RWPE1 (cell line): ENCODE measurements around the gene KCNMA1.

Experiments used
- CTCF ChIA-PET: fragments of 350-600 bp; sonication (Branson Sonifier 250); formaldehyde crosslinking; extraction: SDS; loops from one replicate; lab custom pipeline; 2021; lab: Yijun Ruan, JAX
- POLR2A ChIA-PET: fragments of 400-600 bp; formaldehyde crosslinking; extraction: SDS; loops from one replicate; lab custom pipeline; 2020; ENCODE audit warnings: antibody characterized with exemption; ENCODE audit not compliant: low non-redundant PET; lab: Yijun Ruan, JAX
- DNase-seq: peaks from one replicate; pipeline ENCODE4 v3.0.0; 2012; ENCODE audit warnings: low spot score
- H3K27ac ChIP-seq: fragments of 450-650 bp; 2 replicates; pipeline ENCODE4 v1.5.1; 2017
- TF ChIP-seq, protein P1 (sequence below): fragments of 450-650 bp; conservative IDR thresholded peaks from 2 replicates; pipeline ENCODE4 v1.5.1; 2017; ENCODE audit warnings: low read depth, mild to moderate bottlenecking

Gene KCNMA1

DNA sequence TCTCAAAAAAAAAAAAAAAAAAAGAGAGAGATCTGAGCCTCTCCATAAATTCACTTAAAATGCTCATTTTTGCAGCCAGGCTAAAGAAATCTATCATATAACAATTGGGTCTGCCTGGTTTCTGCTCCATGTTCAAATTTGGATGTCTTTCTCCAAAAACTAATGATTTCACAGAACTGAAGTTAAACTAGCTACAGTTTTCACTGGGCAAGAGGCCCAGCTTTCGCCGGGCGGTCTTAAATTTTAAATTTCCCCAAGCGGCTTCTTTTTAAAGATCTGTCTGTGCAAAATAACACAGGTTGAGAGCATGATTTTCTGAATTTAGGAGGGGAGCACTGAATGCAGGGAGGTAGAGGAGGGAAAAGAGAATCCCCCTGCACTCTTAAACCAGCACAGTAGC, 603.4 kb downstream of the KCNMA1 start:
- POLR2A ChIA-PET: no interaction called here
- no peak for DNase-seq
- TF ChIP-seq, protein P1, sequence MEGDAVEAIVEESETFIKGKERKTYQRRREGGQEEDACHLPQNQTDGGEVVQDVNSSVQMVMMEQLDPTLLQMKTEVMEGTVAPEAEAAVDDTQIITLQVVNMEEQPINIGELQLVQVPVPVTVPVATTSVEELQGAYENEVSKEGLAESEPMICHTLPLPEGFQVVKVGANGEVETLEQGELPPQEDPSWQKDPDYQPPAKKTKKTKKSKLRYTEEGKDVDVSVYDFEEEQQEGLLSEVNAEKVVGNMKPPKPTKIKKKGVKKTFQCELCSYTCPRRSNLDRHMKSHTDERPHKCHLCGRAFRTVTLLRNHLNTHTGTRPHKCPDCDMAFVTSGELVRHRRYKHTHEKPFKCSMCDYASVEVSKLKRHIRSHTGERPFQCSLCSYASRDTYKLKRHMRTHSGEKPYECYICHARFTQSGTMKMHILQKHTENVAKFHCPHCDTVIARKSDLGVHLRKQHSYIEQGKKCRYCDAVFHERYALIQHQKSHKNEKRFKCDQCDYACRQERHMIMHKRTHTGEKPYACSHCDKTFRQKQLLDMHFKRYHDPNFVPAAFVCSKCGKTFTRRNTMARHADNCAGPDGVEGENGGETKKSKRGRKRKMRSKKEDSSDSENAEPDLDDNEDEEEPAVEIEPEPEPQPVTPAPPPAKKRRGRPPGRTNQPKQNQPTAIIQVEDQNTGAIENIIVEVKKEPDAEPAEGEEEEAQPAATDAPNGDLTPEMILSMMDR: no peak
- no peak overlapping the region for H3K27ac ChIP-seq
- CTCF ChIA-PET: no interaction called here

DNA sequence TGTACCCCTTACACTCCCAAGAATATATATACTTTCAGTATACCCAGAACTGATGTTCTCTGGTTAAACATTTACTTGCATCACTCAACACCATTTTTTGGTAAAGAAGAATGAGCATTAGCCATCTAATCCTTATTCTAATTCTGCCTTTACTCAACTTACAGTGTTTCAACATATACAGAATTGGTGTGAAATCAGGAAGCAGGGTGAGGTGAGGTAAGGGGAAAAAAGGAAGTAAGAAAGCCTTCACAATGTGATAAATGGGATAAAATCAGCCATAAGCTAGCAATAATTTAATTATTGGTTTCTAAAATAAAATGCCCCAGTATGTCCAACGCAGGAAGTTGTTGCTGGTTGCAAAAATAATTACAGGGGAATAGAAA, 605.4 kb downstream of the KCNMA1 start:
- no peak overlapping the region for H3K27ac ChIP-seq
- ChIA-PET CTCF (no interaction called here), POLR2A (no interaction called here)
- DNase-seq: no peak
- TF ChIP-seq, protein P1: no peak

DNA sequence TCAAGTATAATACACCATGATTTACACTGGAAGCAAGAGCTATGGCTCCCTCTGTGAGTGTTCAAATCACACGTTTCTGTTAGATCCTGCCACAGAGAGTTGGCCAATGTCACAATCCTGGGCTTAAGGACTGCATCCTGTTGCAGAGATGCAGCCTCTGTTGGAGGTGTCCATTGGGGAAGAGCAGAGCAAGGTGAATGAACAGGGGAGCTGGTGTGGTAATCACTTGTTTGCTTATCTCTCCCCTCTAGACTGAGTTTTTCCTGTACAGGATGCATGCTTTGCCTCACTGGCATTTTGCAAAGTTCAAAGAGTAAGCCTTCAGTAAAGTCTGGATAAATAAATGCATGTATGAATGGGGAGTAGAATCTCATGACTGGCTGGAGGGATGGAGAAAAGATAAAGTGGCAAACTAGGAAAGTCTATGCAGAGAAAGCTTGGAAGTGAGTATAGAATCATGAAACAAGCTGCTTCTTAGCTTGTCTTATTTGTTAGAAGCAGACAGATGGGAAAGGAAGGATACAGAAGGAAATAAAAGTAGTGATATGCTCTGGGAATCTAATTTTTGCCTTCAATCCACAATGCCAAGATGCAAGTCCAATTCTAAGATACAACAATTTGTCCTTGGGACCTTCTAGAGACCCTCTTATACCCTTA, 605.9 kb downstream of the KCNMA1 start:
- ChIA-PET CTCF (interaction anchor here (0.6 to 1.0 kb wide), 2 partner anchors 10 to 793 kb away, joined by 3 to 4 read pairs; no protein-coding TSS in a partner anchor), POLR2A (no interaction called here)
- TF ChIP-seq, protein P1: no peak
- no peak for DNase-seq
- H3K27ac ChIP-seq: no peak overlapping the region

DNA sequence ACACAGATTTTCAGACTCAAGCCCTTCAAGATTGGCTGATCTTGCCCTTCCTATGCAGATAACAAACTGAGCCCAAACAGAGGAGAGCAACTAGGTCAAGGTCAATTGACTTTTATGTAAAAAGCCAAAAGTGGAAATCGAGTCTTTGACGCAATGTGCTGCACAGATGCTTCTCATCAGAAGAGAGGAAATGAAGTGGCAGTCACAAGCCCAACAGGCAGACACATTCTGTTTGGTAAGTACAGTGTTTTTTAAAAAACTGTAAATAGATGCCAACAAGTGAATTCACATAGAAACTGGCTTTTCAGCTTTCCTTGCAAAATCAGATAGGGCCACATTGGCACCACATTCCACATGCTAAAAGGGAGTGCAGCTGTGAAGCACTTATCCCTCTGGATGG, 606.6 kb downstream of the KCNMA1 start:
- ChIA-PET CTCF (interaction anchor here (1.0 kb wide), 1 partner anchor 10 kb away, joined by 3 read pairs; no protein-coding TSS in a partner anchor), POLR2A (no interaction called here)
- H3K27ac ChIP-seq: no peak overlapping the region
- TF ChIP-seq, protein P1: no peak
- DNase-seq: no peak

DNA sequence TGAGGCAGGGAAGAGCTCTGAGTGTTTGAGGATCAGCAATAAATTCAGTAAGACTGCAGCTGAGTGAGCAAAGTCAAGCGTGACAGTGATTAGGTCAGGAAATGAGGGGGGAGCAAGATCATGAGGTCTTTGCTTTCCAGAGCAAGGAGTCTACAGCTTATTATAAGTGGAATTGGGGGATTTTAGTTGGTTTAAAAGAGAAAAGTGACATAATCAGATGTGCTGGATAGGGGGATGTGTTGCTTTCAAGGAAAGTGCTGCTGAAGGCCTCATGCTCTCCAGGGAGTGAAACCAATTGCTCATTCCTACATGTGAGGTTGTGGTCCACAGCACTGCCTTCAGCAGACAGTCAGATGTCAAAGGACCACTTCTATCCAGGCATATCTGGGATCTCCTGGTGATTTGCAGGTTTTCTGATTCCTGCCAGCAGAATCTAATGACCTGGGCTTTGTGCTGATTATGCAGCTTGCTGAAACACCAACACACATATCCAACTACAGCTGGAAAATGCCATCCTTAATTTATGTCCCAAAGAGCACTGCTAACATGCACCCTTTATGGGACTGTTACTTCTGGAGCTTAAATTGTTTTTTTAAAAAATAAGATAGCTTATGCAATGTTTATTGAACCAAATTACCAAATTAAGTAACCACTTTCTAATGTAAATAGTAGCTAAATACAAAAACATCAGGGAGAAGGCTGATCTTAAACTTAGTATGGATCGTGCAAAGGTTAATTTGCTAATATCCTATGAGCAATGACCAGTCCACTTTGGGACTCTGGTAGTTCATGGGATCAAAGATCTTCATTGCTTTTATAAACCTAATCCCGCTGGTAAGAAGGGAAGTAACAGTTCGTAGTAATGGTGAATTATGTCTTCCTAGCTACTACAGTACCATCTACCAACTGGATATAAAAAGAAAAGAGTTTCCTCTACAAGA, 607.6 kb downstream of the KCNMA1 start:
- TF ChIP-seq, protein P1: no peak
- H3K27ac ChIP-seq: no peak overlapping the region
- no peak for DNase-seq
- ChIA-PET CTCF (interaction anchor here (0.7 kb wide), 1 partner anchor 31 kb away, joined by 3 read pairs; no protein-coding TSS in a partner anchor), POLR2A (no interaction called here)

DNA sequence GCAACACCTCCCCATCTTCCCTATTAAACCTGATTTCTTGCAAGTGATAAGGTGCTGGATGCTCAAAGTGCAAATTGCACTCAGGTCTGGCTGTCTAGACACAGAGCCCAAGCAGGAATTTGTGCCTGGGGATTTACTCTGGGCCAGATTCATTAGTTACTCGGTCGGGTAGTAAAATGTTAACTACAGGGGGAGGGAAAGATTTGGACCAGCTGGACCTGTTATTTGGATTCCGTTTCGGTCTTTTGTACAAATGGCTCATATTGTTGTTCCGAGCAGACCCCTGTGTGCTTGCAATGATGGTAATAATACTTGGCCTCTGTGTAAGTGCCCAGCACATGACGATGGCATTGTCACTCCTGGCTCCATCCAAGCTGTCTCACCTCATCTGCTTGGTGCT, 609.6 kb downstream of the KCNMA1 start:
- ChIA-PET POLR2A (no interaction called here), CTCF (no interaction called here)
- no peak for DNase-seq

More for the DNA sequence above, 609.6 kb downstream of the KCNMA1 start:
- no peak overlapping the region for H3K27ac ChIP-seq
- TF ChIP-seq, protein P1: no peak
